HCT116 (cell line): ENCODE data around the gene NTSR1. TPM values are rescaled to one million over a fixed set of nuclear protein-coding genes. Genes with fewer than 3 reads are reported as not detected.

ENCODE experiments used
- ATAC-seq: fragments of 200-7000 bp; cut with Tn5 transposase; 2 replicates; pipeline ENCODE4 v1.9.1; 2020; ENCODE audit warnings: mild to moderate bottlenecking, moderate library complexity
- BruUV-seq: library from RNA; stranded (reverse); fragments of 400-500 nt; replicated peaks from 2 replicates; lab custom pipeline; 2021; lab: Mats Ljungman, UMichigan
- CTCF ChIA-PET: fragments of 300-600 bp; sonication (Branson Sonifier 250); formaldehyde crosslinking; loops from one replicate; lab custom pipeline; 2021; ENCODE audit warnings: antibody characterized with exemption; lab: Charles Lee
- POLR2A ChIA-PET: fragments of 300-600, 350-600 bp; sonication (Branson Sonifier 250); formaldehyde crosslinking; loops from one replicate; lab custom pipeline; 2021; ENCODE audit warnings: antibody characterized with exemption; lab: Charles Lee
- RAD21 ChIA-PET, 2 experiments: fragments of 300-600 bp; sonication (Branson Sonifier 250); formaldehyde crosslinking; loops; one replicate each; lab custom pipeline; 2023; ENCODE audit warnings: low total read pairs in 2 of 2; ENCODE audit not compliant: uncharacterized antibody in 2 of 2, unreplicated experiment in 2 of 2, low non-redundant PET in 1 of 2; lab: Charles Lee
- DNase-seq: peaks from one replicate; pipeline ENCODE4 v3.0.0-alpha.2; 2010; ENCODE audit warnings: low read depth, low spot score
- H2AFZ ChIP-seq: fragments of 200-600 bp; shearing (Covaris generic), sonication (generic); 2 replicates; pipeline ENCODE4 v1.6.1; 2017; ENCODE audit warnings: low read depth, mixed run types, mixed read lengths, antibody characterized with exemption, low read length; ENCODE audit not compliant: poor library complexity, severe bottlenecking
- H3K27ac ChIP-seq: 2 replicates; pipeline ENCODE4 v1.5.1; 2012; ENCODE audit warnings: low read depth, low read length
- H3K27me3 ChIP-seq: fragments of 200-600 bp; sonication (generic); 2 replicates; pipeline ENCODE4 v1.6.1; 2016; ENCODE audit warnings: mixed run types, low read length, mixed read lengths; ENCODE audit not compliant: insufficient read depth
- H3K36me3 ChIP-seq, 2 experiments: fragments of 200-500 bp in 1 of 2; fragments of 200-600 bp in 1 of 2; sonication (Bioruptor generic) in 1 of 2; sonication (generic) in 1 of 2; 2 replicates each; pipeline versions ENCODE4 v1.5.1 to v1.6.1; 2014 to 2016; ENCODE audit warnings: low read length in 2 of 2, inconsistent platforms in 1 of 2, mixed read lengths in 1 of 2, mixed run types in 1 of 2; ENCODE audit not compliant: insufficient read depth in 2 of 2, control insufficient read depth in 1 of 2
- H3K4me1 ChIP-seq, 2 experiments: fragments of 200-600 bp in 1 of 2; sonication (generic) in 1 of 2; 2 replicates each; pipeline versions ENCODE4 v1.5.1 to v1.6.1; 2012 to 2017; ENCODE audit warnings: low read length in 2 of 2, inconsistent platforms in 1 of 2, mild to moderate bottlenecking in 1 of 2, mixed read lengths in 1 of 2, mixed run types in 1 of 2, moderate library complexity in 1 of 2; ENCODE audit not compliant: insufficient read depth in 2 of 2, control insufficient read depth in 1 of 2
- H3K4me2 ChIP-seq: fragments of 200-600 bp; sonication (generic); 2 replicates; pipeline ENCODE4 v1.6.1; 2017; ENCODE audit warnings: mixed run types, low read length, mixed read lengths
- H3K4me3 ChIP-seq, 2 experiments: fragments of 200-600 bp in 1 of 2; sonication (generic) in 1 of 2; replicated peaks in 1 of 2; 2 replicates each; pipeline ENCODE4 v1.5.1; 2011 to 2016; ENCODE audit warnings: low read length in 2 of 2, control low read depth in 1 of 2, low read depth in 1 of 2, mild to moderate bottlenecking in 1 of 2, mixed read lengths in 1 of 2, mixed run types in 1 of 2
- H3K79me2 ChIP-seq: fragments of 200-600 bp; sonication (generic); 2 replicates; pipeline ENCODE4 v1.6.1; 2017; ENCODE audit warnings: mild to moderate bottlenecking, mixed run types, low read length, moderate library complexity, mixed read lengths; ENCODE audit not compliant: insufficient read depth
- H3K9ac ChIP-seq: fragments of 200-600 bp; sonication (generic); 2 replicates; pipeline ENCODE4 v1.6.1; 2016; ENCODE audit warnings: low read length, mixed read lengths
- H3K9me2 ChIP-seq: fragments of 200-600 bp; sonication (generic), shearing (Covaris generic); 2 replicates; pipeline ENCODE4 v1.6.1; 2017; ENCODE audit warnings: mixed run types, mild to moderate bottlenecking, moderate library complexity; ENCODE audit not compliant: insufficient read depth
- H3K9me3 ChIP-seq, 2 experiments: fragments of 200-500 bp in 1 of 2; fragments of 200-600 bp in 1 of 2; sonication (Bioruptor generic) in 1 of 2; sonication (generic) in 1 of 2; 2 replicates each; pipeline ENCODE4 v1.6.1; 2014 to 2017; ENCODE audit warnings: low read length in 2 of 2, mixed read lengths in 2 of 2, inconsistent platforms in 1 of 2, low read depth in 1 of 2, mild to moderate bottlenecking in 1 of 2, mixed run types in 1 of 2, moderate library complexity in 1 of 2; ENCODE audit not compliant: control insufficient read depth in 1 of 2, insufficient read depth in 1 of 2
- H4K20me1 ChIP-seq: fragments of 200-600 bp; sonication (generic), shearing (Covaris generic); 2 replicates; pipeline ENCODE4 v1.6.1; 2017; ENCODE audit warnings: mixed run types, mild to moderate bottlenecking, moderate library complexity; ENCODE audit not compliant: insufficient read depth
- EZH2phosphoT487 ChIP-seq: fragments of 200-600 bp; IDR thresholded peaks from 2 replicates; pipeline ENCODE4 v1.6.1; 2018; ENCODE audit warnings: antibody characterized with exemption, borderline replicate concordance
- FOSL1 ChIP-seq: IDR thresholded peaks from 2 replicates; pipeline ENCODE4 v1.6.1; 2012; ENCODE audit warnings: low read depth
- POLR2AphosphoS5 ChIP-seq: IDR thresholded peaks from 2 replicates; pipeline ENCODE4 v1.6.1; 2011; ENCODE audit warnings: mild to moderate bottlenecking, low read depth, low read length, moderate library complexity
- SRF ChIP-seq: IDR thresholded peaks from 2 replicates; pipeline ENCODE4 v1.6.1; 2012; ENCODE audit warnings: low read depth
- ZFX ChIP-seq: fragments of 450-650 bp; IDR thresholded peaks from 2 replicates; pipeline ENCODE4 v1.6.1; 2017
- intact Hi-C: fragments of 100-400 bp; cut with micrococcal nuclease; formaldehyde crosslinking; loops from 2 replicates; pipeline ENCODE4 v1.10.0; 2022
- total RNA-seq: library from RNA; stranded (reverse); gene quantifications from one replicate; pipeline ENCODE4 v1.2.1, GENCODE V29; 2021; ENCODE audit not compliant: unreplicated experiment
- TF ChIP-seq, protein P1 (sequence below): IDR thresholded peaks from 2 replicates; pipeline ENCODE4 v1.6.1; 2012
- TF ChIP-seq, protein P2 (sequence below): IDR thresholded peaks from 2 replicates; pipeline ENCODE4 v1.6.1; 2011; ENCODE audit warnings: mild to moderate bottlenecking, low read length, moderate library complexity; ENCODE audit not compliant: insufficient replicate concordance; ENCODE audit errors: extremely low read depth

The NTSR1 gene
- total RNA-seq, 1 experiment from 2014 or later: 187 TPM

DNA sequence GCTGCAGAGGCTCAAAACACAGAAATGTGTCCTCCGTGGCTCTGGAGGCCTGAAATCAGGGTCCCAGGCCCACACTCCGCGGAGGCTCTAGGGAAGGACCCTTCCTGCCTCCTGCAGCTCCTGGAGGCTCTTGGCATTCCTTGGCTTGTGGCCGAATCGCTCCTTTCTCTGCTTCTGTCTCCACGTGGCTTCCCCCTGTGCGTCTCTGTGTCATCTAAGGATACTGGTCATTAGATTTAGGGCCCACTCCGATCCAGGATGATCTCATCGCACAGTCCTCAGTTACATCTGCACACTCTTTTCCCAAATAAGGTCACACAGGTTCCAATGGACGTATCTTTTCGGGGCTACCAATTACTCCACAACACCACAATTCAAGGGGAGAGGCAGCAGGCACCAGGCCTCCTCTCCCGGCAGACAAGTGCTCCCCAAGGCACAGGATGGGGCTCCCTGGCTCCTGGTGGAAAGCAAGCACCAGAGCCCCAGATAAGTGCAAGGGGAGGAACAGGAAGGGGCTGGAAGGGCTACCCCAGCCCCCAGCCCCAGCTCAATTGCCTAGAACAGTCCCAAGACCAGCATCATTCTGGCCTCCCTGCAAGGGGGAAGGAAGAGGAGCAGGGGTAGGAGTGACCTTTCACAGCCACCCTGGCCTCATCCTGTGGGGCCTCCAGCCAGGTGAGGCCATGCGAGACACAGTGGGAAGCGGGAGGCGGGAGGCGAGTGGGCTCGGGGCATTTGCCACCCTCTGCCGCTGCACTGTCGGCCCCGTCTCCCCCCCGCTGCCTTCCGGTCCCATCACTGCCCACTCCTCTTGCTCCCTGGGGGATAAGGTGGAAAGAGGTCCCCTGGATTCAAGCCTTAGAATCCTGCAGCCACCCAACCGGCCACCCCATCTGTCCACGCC lies 16.3 kb downstream of the NTSR1 start:
- Histone ChIP-seq H3K4me1 (peaks cover 8 to 97% of the 10 kb centered on the region in 2 experiments; a peak in 3 of 4 replicates), H3K9ac (no peak overlapping the region), H3K79me2 (peaks cover 100% of the 10 kb centered on the region), H4K20me1 (peaks cover 44% of the 10 kb centered on the region), H2AFZ (no peak overlapping the region), H3K27me3 (no peaks in the 10 kb centered on the region), H3K27ac (peak overlapping the region; percentile 28; the same call in 1 of the 2 replicates), H3K9me2 (no peaks in the 10 kb centered on the region), H3K4me3 (no peak overlapping the region), H3K4me2 (no peak overlapping the region), H3K9me3 (no peaks in the 10 kb centered on the region), H3K36me3 (peaks cover 27 to 92% of the 10 kb centered on the region in 2 experiments)
- POLR2A ChIA-PET: interaction anchor here (2.4 kb wide), 1 partner anchor 10 kb away, joined by 5 read pairs; no protein-coding TSS in a partner anchor
- CTCF ChIA-PET: no interaction called here
- ATAC-seq (no peak), DNase-seq (no peak)
- intact Hi-C loops: no loop called here
- RAD21 ChIA-PET: no interaction called here
- BruUV-seq: no TSS peak
- TF ChIP-seq, protein P1, sequence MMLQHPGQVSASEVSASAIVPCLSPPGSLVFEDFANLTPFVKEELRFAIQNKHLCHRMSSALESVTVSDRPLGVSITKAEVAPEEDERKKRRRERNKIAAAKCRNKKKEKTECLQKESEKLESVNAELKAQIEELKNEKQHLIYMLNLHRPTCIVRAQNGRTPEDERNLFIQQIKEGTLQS: no peak
- TF ChIP-seq ZFX (no peak), EZH2phosphoT487 (no peak), POLR2AphosphoS5 (peak; percentile 3)

DNA sequence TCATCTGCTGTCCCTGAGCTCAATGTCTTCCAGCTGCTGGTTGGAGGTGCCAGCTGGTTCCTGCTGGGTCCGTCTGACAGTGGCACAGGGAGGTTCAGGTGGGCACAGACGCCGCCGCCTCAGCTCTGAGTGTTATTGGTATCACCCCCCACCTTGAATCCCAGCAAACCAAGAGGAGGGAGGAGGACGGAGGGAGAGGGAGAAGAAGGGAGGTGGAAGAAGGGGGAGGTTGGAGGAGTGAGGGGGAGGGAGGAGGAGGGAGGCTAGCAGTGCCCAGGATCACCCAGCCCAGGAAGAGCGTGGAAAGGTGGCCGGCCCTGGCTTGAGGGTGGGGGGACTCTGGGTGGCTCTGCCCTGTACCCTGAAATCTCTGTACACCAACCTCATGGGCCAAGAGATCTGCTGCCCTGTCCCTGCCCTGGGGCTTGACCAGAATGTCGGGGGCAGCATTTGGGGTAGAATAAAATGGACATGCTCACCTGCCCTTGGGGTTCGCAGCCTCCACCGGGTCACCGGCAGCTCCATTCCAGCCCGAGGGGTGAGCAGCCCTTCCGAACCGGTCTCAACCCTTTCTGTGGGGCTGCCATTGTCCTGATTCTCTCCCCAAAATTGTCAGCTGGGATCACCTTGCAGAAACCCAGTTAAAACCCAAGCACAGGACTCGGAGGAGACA lies 17.1 kb downstream of the NTSR1 start:
- intact Hi-C loops: no loop called here
- CTCF ChIA-PET: no interaction called here

More for the DNA sequence above, 17.1 kb downstream of the NTSR1 start:
- peaks cover 7 to 98% of the 10 kb centered on the region in 2 experiments; a peak in 3 of 4 replicates for H3K4me1 ChIP-seq
- H4K20me1 ChIP-seq: peaks cover 38% of the 10 kb centered on the region
- no peaks in the 10 kb centered on the region for H3K27me3 ChIP-seq
- H3K79me2 ChIP-seq: peaks cover 100% of the 10 kb centered on the region
- H3K9me2 ChIP-seq: no peaks in the 10 kb centered on the region
- H3K4me3 ChIP-seq: no peak overlapping the region
- H3K9ac ChIP-seq: no peak overlapping the region
- RAD21 ChIA-PET: no interaction called here
- H3K27ac ChIP-seq: peak overlapping the region; percentile 28; the same call in 1 of the 2 replicates
- H3K36me3 ChIP-seq: peaks cover 26 to 92% of the 10 kb centered on the region in 2 experiments
- no peak for TF ChIP-seq FOSL1
- no peak for TF ChIP-seq SRF
- no peak for TF ChIP-seq EZH2phosphoT487
- TF ChIP-seq, protein P2, sequence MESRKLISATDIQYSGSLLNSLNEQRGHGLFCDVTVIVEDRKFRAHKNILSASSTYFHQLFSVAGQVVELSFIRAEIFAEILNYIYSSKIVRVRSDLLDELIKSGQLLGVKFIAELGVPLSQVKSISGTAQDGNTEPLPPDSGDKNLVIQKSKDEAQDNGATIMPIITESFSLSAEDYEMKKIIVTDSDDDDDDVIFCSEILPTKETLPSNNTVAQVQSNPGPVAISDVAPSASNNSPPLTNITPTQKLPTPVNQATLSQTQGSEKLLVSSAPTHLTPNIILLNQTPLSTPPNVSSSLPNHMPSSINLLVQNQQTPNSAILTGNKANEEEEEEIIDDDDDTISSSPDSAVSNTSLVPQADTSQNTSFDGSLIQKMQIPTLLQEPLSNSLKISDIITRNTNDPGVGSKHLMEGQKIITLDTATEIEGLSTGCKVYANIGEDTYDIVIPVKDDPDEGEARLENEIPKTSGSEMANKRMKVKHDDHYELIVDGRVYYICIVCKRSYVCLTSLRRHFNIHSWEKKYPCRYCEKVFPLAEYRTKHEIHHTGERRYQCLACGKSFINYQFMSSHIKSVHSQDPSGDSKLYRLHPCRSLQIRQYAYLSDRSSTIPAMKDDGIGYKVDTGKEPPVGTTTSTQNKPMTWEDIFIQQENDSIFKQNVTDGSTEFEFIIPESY: no peak
- H3K9me3 ChIP-seq: no peaks in the 10 kb centered on the region
- DNase-seq: no peak
- H2AFZ ChIP-seq: no peak overlapping the region
- POLR2A ChIA-PET: no interaction called here
- no TSS peak for BruUV-seq
- no peak overlapping the region for H3K4me2 ChIP-seq
- ATAC-seq: no peak
